A673 (cell line): ENCODE data around the gene ATG5. TPM values are rescaled to one million over a fixed set of nuclear protein-coding genes. Genes with fewer than 3 reads are reported as not detected.

Experiments used
- BruUV-seq: library from RNA; stranded (reverse); fragments of 400-500 nt; replicated peaks from 2 replicates; lab custom pipeline; 2021; lab: Mats Ljungman, UMichigan
- CTCF ChIA-PET: fragments of 300-600 bp; sonication (Branson Sonifier 250); formaldehyde crosslinking; loops from one replicate; lab custom pipeline; 2022; ENCODE audit warnings: antibody characterized with exemption; lab: Charles Lee
- POLR2A ChIA-PET: fragments of 300-600 bp; sonication (Branson Sonifier 250); formaldehyde crosslinking; loops from one replicate; lab custom pipeline; 2022; ENCODE audit warnings: antibody characterized with exemption; ENCODE audit not compliant: low non-redundant PET; lab: Charles Lee
- DNase-seq: peaks from one replicate; pipeline ENCODE4 v3.0.0-alpha.2; 2015; ENCODE audit warnings: low spot score
- H3K27ac ChIP-seq: fragments of 200-600 bp; sonication (generic); 2 replicates; pipeline ENCODE4 v1.5.1; 2016; ENCODE audit warnings: mixed run types, low read depth, mild to moderate bottlenecking, mixed read lengths, antibody characterized with exemption, low read length; ENCODE audit not compliant: poor library complexity, severe bottlenecking
- H3K27me3 ChIP-seq: fragments of 200-600 bp; sonication (generic); replicated peaks from 2 replicates; pipeline ENCODE4 v1.6.1; 2017; ENCODE audit warnings: mixed run types, low read depth, mild to moderate bottlenecking, mixed read lengths, antibody characterized with exemption, low read length; ENCODE audit not compliant: insufficient read depth, poor library complexity
- H3K36me3 ChIP-seq: fragments of 200-600 bp; sonication (generic); 2 replicates; pipeline ENCODE4 v1.6.1; 2016; ENCODE audit warnings: mixed run types, mild to moderate bottlenecking, mixed read lengths, antibody characterized with exemption, low read length; ENCODE audit not compliant: insufficient read depth, poor library complexity, severe bottlenecking
- H3K4me1 ChIP-seq: fragments of 200-600 bp; sonication (generic); 2 replicates; pipeline ENCODE4 v1.6.1; 2017; ENCODE audit warnings: mixed run types, mild to moderate bottlenecking, mixed read lengths, antibody characterized with exemption, low read length; ENCODE audit not compliant: insufficient read depth, poor library complexity, severe bottlenecking
- H3K4me3 ChIP-seq: fragments of 200-600 bp; sonication (generic); 2 replicates; pipeline ENCODE4 v1.5.1; 2016; ENCODE audit warnings: low read depth, mixed run types, mild to moderate bottlenecking, mixed read lengths, low read length; ENCODE audit not compliant: poor library complexity, severe bottlenecking
- H3K9me3 ChIP-seq: fragments of 200-600 bp; sonication (generic); 2 replicates; pipeline ENCODE4 v1.6.1; 2016; ENCODE audit warnings: mixed run types, low read depth, mild to moderate bottlenecking, mixed read lengths, antibody characterized with exemption, low read length; ENCODE audit not compliant: poor library complexity, severe bottlenecking
- CTCF ChIP-seq: fragments of 300-800, 200-600 bp; sonication (generic); conservative IDR thresholded peaks from 2 replicates; pipeline ENCODE4 v1.5.1; 2017; ENCODE audit warnings: low read depth, mild to moderate bottlenecking, antibody characterized with exemption, low read length, moderate library complexity, mixed read lengths
- EZH2 ChIP-seq: fragments of 200-600 bp; sonication (generic); IDR thresholded peaks from 2 replicates; pipeline ENCODE4 v1.6.1; 2017; ENCODE audit warnings: borderline replicate concordance, low read depth, mild to moderate bottlenecking, mixed read lengths, antibody characterized with exemption, low read length; ENCODE audit not compliant: poor library complexity, severe bottlenecking
- intact Hi-C: fragments of 100-400 bp; cut with micrococcal nuclease; formaldehyde crosslinking; loops from one replicate; pipeline ENCODE4 v1.10.0; 2022; ENCODE audit not compliant: unreplicated experiment
- total RNA-seq: library from RNA; stranded (reverse); gene quantifications from 2 replicates; pipeline ENCODE4 v1.2.3, GENCODE V29; 2021

Gene ATG5
- total RNA-seq, 1 experiment from 2014 or later = 37.0 TPM

DNA sequence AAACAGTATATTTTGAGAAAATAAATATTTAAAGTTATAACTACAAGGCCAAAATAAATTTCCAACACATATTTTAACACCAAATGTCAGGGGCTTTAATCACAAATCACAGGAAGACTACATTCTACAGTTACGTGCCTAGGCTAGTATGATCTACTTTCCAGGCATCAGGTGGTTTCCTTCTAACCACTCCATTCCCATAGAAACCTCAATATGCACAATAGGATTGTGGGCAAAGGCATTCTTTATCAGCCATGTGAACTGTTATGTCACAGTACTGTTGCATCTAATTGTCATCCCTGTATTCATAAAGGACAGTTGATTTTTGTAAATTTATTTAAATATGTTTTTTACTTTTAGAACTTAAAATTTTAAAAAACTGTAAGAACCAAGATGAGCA, 32.4 kb downstream of the ATG5 start:
- Histone ChIP-seq H3K4me3 (no peak overlapping the region), H3K9me3 (peaks cover 8% of the 10 kb centered on the region), H3K27ac (no peak overlapping the region), H3K36me3 (peaks cover 18% of the 10 kb centered on the region), H3K27me3 (no peaks in the 10 kb centered on the region), H3K4me1 (no peaks in the 10 kb centered on the region)
- DNase-seq = no peak
- BruUV-seq = no TSS peak
- ChIA-PET POLR2A (no interaction called here), CTCF (no interaction called here)
- TF ChIP-seq EZH2 (no peak), CTCF (no peak)
- intact Hi-C loops = no loop called here

- H3K27me3 ChIP-seq = no peaks in the 10 kb centered on the region
- H3K36me3 ChIP-seq = peaks cover 18% of the 10 kb centered on the region
- TF ChIP-seq CTCF (no peak), EZH2 (no peak)
- H3K4me1 ChIP-seq = no peaks in the 10 kb centered on the region
- ChIA-PET POLR2A (no interaction called here), CTCF (no interaction called here)
- peaks cover 8% of the 10 kb centered on the region for H3K9me3 ChIP-seq
- no peak for DNase-seq
- intact Hi-C loops = no loop called here
- BruUV-seq = no TSS peak
- H3K4me3 ChIP-seq = no peak overlapping the region
- no peak overlapping the region for H3K27ac ChIP-seq
Observed at GRCh38 chr6:106290954-106291353, 34.6 kb downstream of the ATG5 start.

- H3K9me3 ChIP-seq = peaks cover 8% of the 10 kb centered on the region
- DNase-seq = no peak
- H3K27ac ChIP-seq = no peak overlapping the region
- POLR2A ChIA-PET = no interaction called here
- no TSS peak for BruUV-seq
- peaks cover 18% of the 10 kb centered on the region for H3K36me3 ChIP-seq
- H3K4me1 ChIP-seq = no peaks in the 10 kb centered on the region
- intact Hi-C loops = no loop called here
- H3K4me3 ChIP-seq = no peak overlapping the region
- H3K27me3 ChIP-seq = no peaks in the 10 kb centered on the region
- TF ChIP-seq EZH2 (no peak), CTCF (no peak)
- CTCF ChIA-PET = no interaction called here
Observed at GRCh38 chr6:106290032-106290431, 35.5 kb downstream of the ATG5 start.
